ENCODE data around the gene GPR180.

DNA sequence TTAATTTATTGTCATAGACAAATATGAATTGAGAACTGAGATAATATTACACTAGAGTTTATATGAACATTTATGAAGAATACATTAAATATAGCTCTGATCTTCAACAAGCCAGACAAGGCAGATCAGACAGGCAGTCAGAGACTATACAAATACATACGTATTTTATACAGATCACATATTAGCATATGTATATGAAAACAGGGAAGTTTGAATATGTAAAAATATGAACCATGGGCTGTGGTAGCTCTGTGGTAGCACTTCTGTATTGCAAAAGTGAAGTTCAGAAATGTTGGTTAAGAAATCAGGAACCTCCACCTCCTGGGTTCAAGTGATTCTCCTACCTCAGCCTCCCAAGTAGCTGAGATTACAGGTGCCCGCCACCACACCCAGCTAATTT is 20.7 kb downstream of the GPR180 start:
- TF ChIP-seq CTCF (IDR thresholded peaks at IDR 0.05) (no peak), POLR2A (IDR thresholded peaks at IDR 0.05) (no peak)

Data from uterus (tissue), 2 donors.